Measurements from ENCODE around the gene SPTLC1. TPM values are rescaled to one million over a fixed set of nuclear protein-coding genes. Genes with fewer than 3 reads are reported as not detected.
A peak's percentile ranks its signal among the peaks of the same experiment; 100 is the strongest.

SPTLC1 gene
- total and polyA plus RNA-seq, 2 of the 13 experiments (the other 11 are each of a cell fraction or from before 2014, with no cell fraction given), result 56.2 to 72.5 TPM

DNA sequence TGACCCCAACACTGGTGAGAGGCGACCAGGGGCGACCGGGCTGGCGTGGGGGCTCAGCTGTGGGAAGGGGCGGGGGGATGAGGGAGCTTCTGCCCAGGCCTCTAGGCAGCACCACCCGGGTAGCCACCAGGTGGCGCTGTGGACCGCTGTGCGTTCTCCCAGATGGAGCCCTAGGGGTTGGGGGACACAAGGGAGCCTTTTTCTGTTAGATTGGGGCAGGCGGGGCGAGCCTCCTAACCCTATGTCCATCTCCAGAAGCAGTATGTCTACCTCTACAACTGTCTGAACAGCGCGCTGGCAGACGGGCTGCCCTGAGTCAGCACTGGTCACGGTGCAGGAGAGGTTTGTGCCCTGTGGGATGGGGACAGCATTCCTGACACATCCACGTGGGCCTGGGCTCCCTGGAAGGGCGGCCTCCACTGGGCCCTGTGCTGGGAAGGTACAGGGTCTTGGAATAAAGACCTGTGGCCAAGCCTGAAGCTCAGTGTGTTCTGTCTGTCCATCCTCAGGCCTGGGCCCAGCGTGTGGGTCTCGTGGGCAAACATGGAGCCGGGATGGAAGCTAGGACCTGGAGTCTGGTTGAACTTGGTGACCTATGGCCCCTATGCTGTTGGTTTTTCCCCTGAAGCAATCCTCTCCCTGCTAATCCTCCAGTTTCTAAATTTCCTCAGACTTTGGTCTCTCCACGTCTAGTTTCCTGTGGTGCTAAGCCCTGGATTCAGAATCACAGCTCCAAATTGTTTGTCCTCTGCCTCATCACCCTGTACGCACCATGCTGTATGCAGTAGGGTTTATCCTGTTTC, 23.1 kb upstream of the SPTLC1 start (continued):
- TF ChIP-seq E2F2 (CRISPR knock-in tag; IDR thresholded peaks at IDR 0.05; ENCODE audit: borderline replicate concordance), result peak; percentile 13; the same call in 1 of the 2 replicates
- TF ChIP-seq, protein P1, sequence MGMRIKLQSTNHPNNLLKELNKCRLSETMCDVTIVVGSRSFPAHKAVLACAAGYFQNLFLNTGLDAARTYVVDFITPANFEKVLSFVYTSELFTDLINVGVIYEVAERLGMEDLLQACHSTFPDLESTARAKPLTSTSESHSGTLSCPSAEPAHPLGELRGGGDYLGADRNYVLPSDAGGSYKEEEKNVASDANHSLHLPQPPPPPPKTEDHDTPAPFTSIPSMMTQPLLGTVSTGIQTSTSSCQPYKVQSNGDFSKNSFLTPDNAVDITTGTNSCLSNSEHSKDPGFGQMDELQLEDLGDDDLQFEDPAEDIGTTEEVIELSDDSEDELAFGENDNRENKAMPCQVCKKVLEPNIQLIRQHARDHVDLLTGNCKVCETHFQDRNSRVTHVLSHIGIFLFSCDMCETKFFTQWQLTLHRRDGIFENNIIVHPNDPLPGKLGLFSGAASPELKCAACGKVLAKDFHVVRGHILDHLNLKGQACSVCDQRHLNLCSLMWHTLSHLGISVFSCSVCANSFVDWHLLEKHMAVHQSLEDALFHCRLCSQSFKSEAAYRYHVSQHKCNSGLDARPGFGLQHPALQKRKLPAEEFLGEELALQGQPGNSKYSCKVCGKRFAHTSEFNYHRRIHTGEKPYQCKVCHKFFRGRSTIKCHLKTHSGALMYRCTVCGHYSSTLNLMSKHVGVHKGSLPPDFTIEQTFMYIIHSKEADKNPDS (CRISPR knock-in tag; IDR thresholded peaks at IDR 0.05), result no peak
- no peak for TF ChIP-seq KDM6A (CRISPR knock-in tag; IDR thresholded peaks at IDR 0.05; ENCODE audit: low read depth)
- no peak for TF ChIP-seq ATF7-NPFF (CRISPR knock-in tag; IDR thresholded peaks at IDR 0.05; ENCODE audit: low read depth)
- no peak for TF ChIP-seq ATAD3A (CRISPR knock-in tag; IDR thresholded peaks at IDR 0.05)
- no peak for TF ChIP-seq CHD2 (IDR thresholded peaks at IDR 0.05; ENCODE audit: low read depth, low read length)
- TF ChIP-seq, protein P2, sequence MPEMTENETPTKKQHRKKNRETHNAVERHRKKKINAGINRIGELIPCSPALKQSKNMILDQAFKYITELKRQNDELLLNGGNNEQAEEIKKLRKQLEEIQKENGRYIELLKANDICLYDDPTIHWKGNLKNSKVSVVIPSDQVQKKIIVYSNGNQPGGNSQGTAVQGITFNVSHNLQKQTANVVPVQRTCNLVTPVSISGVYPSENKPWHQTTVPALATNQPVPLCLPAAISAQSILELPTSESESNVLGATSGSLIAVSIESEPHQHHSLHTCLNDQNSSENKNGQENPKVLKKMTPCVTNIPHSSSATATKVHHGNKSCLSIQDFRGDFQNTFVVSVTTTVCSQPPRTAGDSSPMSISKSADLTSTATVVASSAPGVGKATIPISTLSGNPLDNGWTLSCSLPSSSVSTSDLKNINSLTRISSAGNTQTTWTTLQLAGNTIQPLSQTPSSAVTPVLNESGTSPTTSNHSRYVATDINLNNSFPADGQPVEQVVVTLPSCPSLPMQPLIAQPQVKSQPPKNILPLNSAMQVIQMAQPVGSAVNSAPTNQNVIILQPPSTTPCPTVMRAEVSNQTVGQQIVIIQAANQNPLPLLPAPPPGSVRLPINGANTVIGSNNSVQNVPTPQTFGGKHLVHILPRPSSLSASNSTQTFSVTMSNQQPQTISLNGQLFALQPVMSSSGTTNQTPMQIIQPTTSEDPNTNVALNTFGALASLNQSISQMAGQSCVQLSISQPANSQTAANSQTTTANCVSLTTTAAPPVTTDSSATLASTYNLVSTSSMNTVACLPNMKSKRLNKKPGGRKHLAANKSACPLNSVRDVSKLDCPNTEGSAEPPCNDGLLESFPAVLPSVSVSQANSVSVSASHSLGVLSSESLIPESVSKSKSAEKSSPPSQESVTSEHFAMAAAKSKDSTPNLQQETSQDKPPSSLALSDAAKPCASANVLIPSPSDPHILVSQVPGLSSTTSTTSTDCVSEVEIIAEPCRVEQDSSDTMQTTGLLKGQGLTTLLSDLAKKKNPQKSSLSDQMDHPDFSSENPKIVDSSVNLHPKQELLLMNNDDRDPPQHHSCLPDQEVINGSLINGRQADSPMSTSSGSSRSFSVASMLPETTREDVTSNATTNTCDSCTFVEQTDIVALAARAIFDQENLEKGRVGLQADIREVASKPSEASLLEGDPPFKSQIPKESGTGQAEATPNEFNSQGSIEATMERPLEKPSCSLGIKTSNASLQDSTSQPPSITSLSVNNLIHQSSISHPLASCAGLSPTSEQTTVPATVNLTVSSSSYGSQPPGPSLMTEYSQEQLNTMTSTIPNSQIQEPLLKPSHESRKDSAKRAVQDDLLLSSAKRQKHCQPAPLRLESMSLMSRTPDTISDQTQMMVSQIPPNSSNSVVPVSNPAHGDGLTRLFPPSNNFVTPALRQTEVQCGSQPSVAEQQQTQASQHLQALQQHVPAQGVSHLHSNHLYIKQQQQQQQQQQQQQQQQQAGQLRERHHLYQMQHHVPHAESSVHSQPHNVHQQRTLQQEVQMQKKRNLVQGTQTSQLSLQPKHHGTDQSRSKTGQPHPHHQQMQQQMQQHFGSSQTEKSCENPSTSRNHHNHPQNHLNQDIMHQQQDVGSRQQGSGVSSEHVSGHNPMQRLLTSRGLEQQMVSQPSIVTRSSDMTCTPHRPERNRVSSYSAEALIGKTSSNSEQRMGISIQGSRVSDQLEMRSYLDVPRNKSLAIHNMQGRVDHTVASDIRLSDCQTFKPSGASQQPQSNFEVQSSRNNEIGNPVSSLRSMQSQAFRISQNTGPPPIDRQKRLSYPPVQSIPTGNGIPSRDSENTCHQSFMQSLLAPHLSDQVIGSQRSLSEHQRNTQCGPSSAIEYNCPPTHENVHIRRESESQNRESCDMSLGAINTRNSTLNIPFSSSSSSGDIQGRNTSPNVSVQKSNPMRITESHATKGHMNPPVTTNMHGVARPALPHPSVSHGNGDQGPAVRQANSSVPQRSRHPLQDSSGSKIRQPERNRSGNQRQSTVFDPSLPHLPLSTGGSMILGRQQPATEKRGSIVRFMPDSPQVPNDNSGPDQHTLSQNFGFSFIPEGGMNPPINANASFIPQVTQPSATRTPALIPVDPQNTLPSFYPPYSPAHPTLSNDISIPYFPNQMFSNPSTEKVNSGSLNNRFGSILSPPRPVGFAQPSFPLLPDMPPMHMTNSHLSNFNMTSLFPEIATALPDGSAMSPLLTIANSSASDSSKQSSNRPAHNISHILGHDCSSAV (CRISPR knock-in tag; IDR thresholded peaks at IDR 0.05; ENCODE audit: borderline replicate concordance), result no peak
- TF ChIP-seq ZFAT (CRISPR knock-in tag; conservative IDR thresholded peaks at IDR 0.05), result no peak
- no peak for TF ChIP-seq MIER2 (CRISPR knock-in tag; IDR thresholded peaks at IDR 0.05)
